CD4-positive, alpha-beta T cell treated with Interleukin-21 for 1 hour (primary cell): ENCODE results near the gene SUN3.

Experiments
- DNase-seq: peaks from one replicate; pipeline ENCODE4 v3.0.0-alpha.2; 2020

The SUN3 gene

GRCh38 chr7:48028938-48029337 is at the start of gene SUN3:
Gene SUN3, minus strand, starts transcription at chr7:48029107. Its CDS starts 169 bp downstream, at chr7:48028938.
- no peak for DNase-seq

GRCh38 chr7:48078470-48078869 is 49.6 kb upstream of the SUN3 start:
- DNase-seq: no peak

GRCh38 chr7:48077423-48077822 is 48.5 kb upstream of the SUN3 start:
- DNase-seq: no peak

GRCh38 chr7:48074204-48074654 is 45.3 kb upstream of the SUN3 start:
- no peak for DNase-seq

- no peak for DNase-seq
These were observed 38.6 kb upstream of the SUN3 start for GRCh38 chr7:48067475-48067874.

- no peak for DNase-seq
These were observed 35.1 kb upstream of the SUN3 start for GRCh38 chr7:48063985-48064384.

GRCh38 chr7:48059706-48060105 is 30.8 kb upstream of the SUN3 start:
- no peak for DNase-seq

- no peak for DNase-seq
These were observed 30.1 kb upstream of the SUN3 start for GRCh38 chr7:48058990-48059389.

GRCh38 chr7:48053736-48054135 is 24.8 kb upstream of the SUN3 start:
- DNase-seq: no peak

- DNase-seq: peak; percentile 12
These were observed 23.8 kb upstream of the SUN3 start for GRCh38 chr7:48052748-48053147.

GRCh38 chr7:48049850-48050249 is 20.9 kb upstream of the SUN3 start:
- no peak for DNase-seq

- no peak for DNase-seq
These were observed 19.2 kb upstream of the SUN3 start for GRCh38 chr7:48048113-48048512.

GRCh38 chr7:48046458-48046857 is 17.6 kb upstream of the SUN3 start:
- peak; percentile 43 for DNase-seq

- peak; percentile 14 for DNase-seq
These were observed 16.4 kb upstream of the SUN3 start for GRCh38 chr7:48045195-48045765.

- DNase-seq: no peak
These were observed 13.7 kb upstream of the SUN3 start for GRCh38 chr7:48042636-48043035.

GRCh38 chr7:48042216-48042615 is 13.3 kb upstream of the SUN3 start:
- no peak for DNase-seq

GRCh38 chr7:48041653-48041970 is 12.7 kb upstream of the SUN3 start:
- DNase-seq: no peak

- no peak for DNase-seq
These were observed 12.2 kb upstream of the SUN3 start for GRCh38 chr7:48040944-48041652.

GRCh38 chr7:48038815-48039506 is 10.1 kb upstream of the SUN3 start:
- no peak for DNase-seq

- DNase-seq: no peak
These were observed 7.1 kb upstream of the SUN3 start for GRCh38 chr7:48035967-48036478.

GRCh38 chr7:48035301-48035966 is 6.5 kb upstream of the SUN3 start, which contains the start of gene C7orf57:
Gene C7orf57, plus strand, starts transcription at chr7:48035543. Its CDS starts 766 bp downstream, at chr7:48036309.
- peak; percentile 89 for DNase-seq

- DNase-seq: no peak
These were observed 5.0 kb upstream of the SUN3 start for GRCh38 chr7:48033922-48034321.

- no peak for DNase-seq
These were observed 2.2 kb upstream of the SUN3 start for GRCh38 chr7:48031111-48031510.
